Naive B cell (primary cell): ENCODE measurements around the gene ATP5MC2. TPM values are rescaled to one million over a fixed set of nuclear protein-coding genes. Genes with fewer than 3 reads are reported as not detected.
A peak's percentile ranks its signal among the peaks of the same experiment; 100 is the strongest.

Experiments
- ATAC-seq, 2 donors: fragments of 150-1000 bp; cut with Tn5 transposase; 2 replicates each; pipeline ENCODE4 v1.10.0; 2021; ENCODE audit warnings: low read depth in 2 of 2, mild to moderate bottlenecking in 2 of 2, moderate library complexity in 2 of 2
- DNase-seq: peaks from one replicate; pipeline ENCODE4 v3.0.0; 2022
- H3K27ac Mint-ChIP-seq, 6 donors: one replicate each; pipeline ENCODE4 v1.8.0; 2020 to 2022; ENCODE audit warnings: mild to moderate bottlenecking in 6 of 6, mixed read lengths in 6 of 6, moderate library complexity in 5 of 6, inconsistent platforms in 2 of 6
- H3K27me3 Mint-ChIP-seq, 3 donors: one replicate each; pipeline ENCODE4 v1.8.0; 2021 to 2022; ENCODE audit warnings: mixed read lengths in 3 of 3, mild to moderate bottlenecking in 1 of 3
- H3K36me3 Mint-ChIP-seq, 2 donors: one replicate each; pipeline ENCODE4 v1.8.0; 2020 to 2022; ENCODE audit warnings: mixed read lengths in 2 of 2, inconsistent platforms in 1 of 2, mild to moderate bottlenecking in 1 of 2
- H3K4me1 Mint-ChIP-seq, 3 donors: one replicate each; pipeline ENCODE4 v1.8.0; 2020 to 2022; ENCODE audit warnings: mixed read lengths in 3 of 3, inconsistent platforms in 1 of 3, mild to moderate bottlenecking in 1 of 3, moderate library complexity in 1 of 3
- H3K4me3 Mint-ChIP-seq, 8 donors: one replicate each; pipeline ENCODE4 v1.8.0; 2020 to 2022; ENCODE audit warnings: mild to moderate bottlenecking in 8 of 8, mixed read lengths in 8 of 8, moderate library complexity in 8 of 8, inconsistent platforms in 2 of 8
- H3K9me3 Mint-ChIP-seq, 7 donors: one replicate each; pipeline ENCODE4 v1.8.0; 2020 to 2022; ENCODE audit warnings: mixed read lengths in 7 of 7, mild to moderate bottlenecking in 5 of 7, inconsistent platforms in 2 of 7, moderate library complexity in 1 of 7
- polyA plus RNA-seq, 6 donors: library from polyadenylated mRNA; unstranded; fragments of 300-500 nt; fragmentation: Illumina TruSeq; gene quantifications; one replicate each; pipeline ENCODE4 v1.2.3, GENCODE V29; 2021; ENCODE audit warnings: low read depth in 6 of 6

ATP5MC2 gene
- polyA plus RNA-seq, 6 donors from 2014 or later, result 491 to 654 (median 582) TPM

GRCh38 chr12:53701518-53702264, 25.8 kb upstream of the ATP5MC2 start:
- H3K27ac Mint-ChIP-seq, result no peak overlapping the region
- H3K36me3 Mint-ChIP-seq, result no peaks in the 10 kb centered on the region
- ATAC-seq (peak; percentile 84 to 92), DNase-seq (peak; percentile 64)
- peaks cover 75 to 84% (median 81%) of the 10 kb centered on the region in 3 donors for H3K27me3 Mint-ChIP-seq
- no peaks in the 10 kb centered on the region for H3K9me3 Mint-ChIP-seq
- H3K4me1 Mint-ChIP-seq, result peaks cover 7 to 16% (median 11%) of the 10 kb centered on the region in 3 donors
- H3K4me3 Mint-ChIP-seq, result no peak overlapping the region

- Mint-ChIP-seq H3K36me3 (no peaks in the 10 kb centered on the region), H3K4me3 (no peak overlapping the region), H3K27ac (no peak overlapping the region), H3K9me3 (no peaks in the 10 kb centered on the region), H3K27me3 (peaks cover 77 to 84% (median 82%) of the 10 kb centered on the region in 3 donors), H3K4me1 (peaks cover 18 to 23% (median 23%) of the 10 kb centered on the region in 3 donors)
- no peak for ATAC-seq
- DNase-seq, result no peak
Measured at GRCh38 chr12:53700567-53700966, 24.7 kb upstream of the ATP5MC2 start.

GRCh38 chr12:53699678-53700025, 23.8 kb upstream of the ATP5MC2 start:
- no peak for ATAC-seq
- H3K9me3 Mint-ChIP-seq, result no peaks in the 10 kb centered on the region
- peaks cover 85 to 91% (median 88%) of the 10 kb centered on the region in 3 donors for H3K27me3 Mint-ChIP-seq
- no peak overlapping the region for H3K27ac Mint-ChIP-seq
- no peaks in the 10 kb centered on the region for H3K36me3 Mint-ChIP-seq
- DNase-seq, result no peak
- H3K4me1 Mint-ChIP-seq, result peaks cover 27 to 33% (median 30%) of the 10 kb centered on the region in 3 donors
- H3K4me3 Mint-ChIP-seq, result no peak overlapping the region

GRCh38 chr12:53698948-53699677, 23.2 kb upstream of the ATP5MC2 start:
- DNase-seq (no peak), ATAC-seq (no peak)
- peaks cover 85 to 91% (median 88%) of the 10 kb centered on the region in 3 donors for H3K27me3 Mint-ChIP-seq
- H3K9me3 Mint-ChIP-seq, result no peaks in the 10 kb centered on the region
- H3K4me1 Mint-ChIP-seq, result peaks cover 33 to 38% (median 35%) of the 10 kb centered on the region in 3 donors
- no peak overlapping the region for H3K27ac Mint-ChIP-seq
- peak overlapping the region in 1 of 8 donors; percentile 21 for H3K4me3 Mint-ChIP-seq
- H3K36me3 Mint-ChIP-seq, result peaks cover 0 to 3% of the 10 kb centered on the region in 2 donors

GRCh38 chr12:53696655-53697331, 20.9 kb upstream of the ATP5MC2 start:
- DNase-seq (no peak), ATAC-seq (no peak)
- H3K4me3 Mint-ChIP-seq, result peak overlapping the region; percentile 39 to 91 (median 82)
- H3K36me3 Mint-ChIP-seq, result peaks cover under 1 to 11% of the 10 kb centered on the region in 2 donors
- peaks cover 0 to under 1% (median 0%) of the 10 kb centered on the region in 7 donors for H3K9me3 Mint-ChIP-seq
- peaks cover 36 to 37% (median 37%) of the 10 kb centered on the region in 3 donors for H3K4me1 Mint-ChIP-seq
- H3K27me3 Mint-ChIP-seq, result peaks cover 83 to 90% (median 85%) of the 10 kb centered on the region in 3 donors
- H3K27ac Mint-ChIP-seq, result peak overlapping the region in 2 of 6 donors; percentile 39 to 56

- ATAC-seq (peak in 1 of 2 donors; percentile 24), DNase-seq (no peak)
- Mint-ChIP-seq H3K36me3 (peaks cover 4 to 16% of the 10 kb centered on the region in 2 donors), H3K27ac (peak overlapping the region in 2 of 6 donors; percentile 39 to 43), H3K9me3 (peaks cover 0 to 6% (median 0%) of the 10 kb centered on the region in 7 donors), H3K4me3 (peak overlapping the region; percentile 39 to 91 (median 78)), H3K27me3 (peaks cover 82 to 91% (median 86%) of the 10 kb centered on the region in 3 donors), H3K4me1 (peaks cover 34 to 36% (median 34%) of the 10 kb centered on the region in 3 donors)
Measured at GRCh38 chr12:53696285-53696654, 20.4 kb upstream of the ATP5MC2 start.

GRCh38 chr12:53695152-53696145, 19.6 kb upstream of the ATP5MC2 start:
- ATAC-seq (peak; percentile 62 to 63), DNase-seq (peak; percentile 25)
- H3K27ac Mint-ChIP-seq, result no peak overlapping the region
- peaks cover 0 to 7% (median 0%) of the 10 kb centered on the region in 7 donors for H3K9me3 Mint-ChIP-seq
- peak overlapping the region; percentile 54 to 93 (median 90) for H3K4me3 Mint-ChIP-seq
- H3K4me1 Mint-ChIP-seq, result peaks cover 34 to 36% (median 34%) of the 10 kb centered on the region in 3 donors
- H3K36me3 Mint-ChIP-seq, result peaks cover 4 to 16% of the 10 kb centered on the region in 2 donors
- H3K27me3 Mint-ChIP-seq, result peaks cover 74 to 98% (median 92%) of the 10 kb centered on the region in 3 donors

GRCh38 chr12:53694756-53695151, 18.9 kb upstream of the ATP5MC2 start:
- no peak for ATAC-seq
- Mint-ChIP-seq H3K36me3 (peaks cover 4 to 16% of the 10 kb centered on the region in 2 donors), H3K9me3 (peaks cover 0 to 7% (median 0%) of the 10 kb centered on the region in 7 donors), H3K4me3 (peak overlapping the region; percentile 54 to 93 (median 86)), H3K27me3 (peaks cover 70 to 95% (median 87%) of the 10 kb centered on the region in 3 donors), H3K4me1 (peaks cover 34 to 36% (median 34%) of the 10 kb centered on the region in 3 donors), H3K27ac (peak overlapping the region in 1 of 6 donors; percentile 46)
- DNase-seq, result no peak

GRCh38 chr12:53688134-53688533, 12.3 kb upstream of the ATP5MC2 start:
- Mint-ChIP-seq H3K4me1 (no peaks in the 10 kb centered on the region), H3K27me3 (peaks cover 32 to 42% (median 37%) of the 10 kb centered on the region in 3 donors), H3K4me3 (no peak overlapping the region), H3K36me3 (peaks cover 4 to 8% of the 10 kb centered on the region in 2 donors), H3K27ac (no peak overlapping the region), H3K9me3 (peaks cover 0 to 7% (median 0%) of the 10 kb centered on the region in 7 donors)
- DNase-seq (no peak), ATAC-seq (no peak)

- ATAC-seq (no peak), DNase-seq (no peak)
- H3K4me1 Mint-ChIP-seq, result no peaks in the 10 kb centered on the region
- no peak overlapping the region for H3K27ac Mint-ChIP-seq
- no peak overlapping the region for H3K4me3 Mint-ChIP-seq
- H3K9me3 Mint-ChIP-seq, result peaks cover 0 to 3% (median 0%) of the 10 kb centered on the region in 7 donors
- H3K36me3 Mint-ChIP-seq, result peaks cover 0 to 2% of the 10 kb centered on the region in 2 donors
- H3K27me3 Mint-ChIP-seq, result peaks cover 22 to 29% (median 24%) of the 10 kb centered on the region in 3 donors
Measured at GRCh38 chr12:53686436-53686835, 10.6 kb upstream of the ATP5MC2 start.

- peaks cover 14 to 24% (median 24%) of the 10 kb centered on the region in 3 donors for H3K27me3 Mint-ChIP-seq
- H3K4me3 Mint-ChIP-seq, result no peak overlapping the region
- no peak for ATAC-seq
- no peaks in the 10 kb centered on the region for H3K36me3 Mint-ChIP-seq
- H3K9me3 Mint-ChIP-seq, result peaks cover 0 to under 1% (median 0%) of the 10 kb centered on the region in 7 donors
- no peak overlapping the region for H3K27ac Mint-ChIP-seq
- DNase-seq, result no peak
- no peaks in the 10 kb centered on the region for H3K4me1 Mint-ChIP-seq
Measured at GRCh38 chr12:53684654-53685220, 8.9 kb upstream of the ATP5MC2 start.

GRCh38 chr12:53683983-53684382, 8.1 kb upstream of the ATP5MC2 start:
- peaks cover 20 to 29% (median 27%) of the 10 kb centered on the region in 3 donors for H3K27me3 Mint-ChIP-seq
- H3K36me3 Mint-ChIP-seq, result no peaks in the 10 kb centered on the region
- DNase-seq, result no peak
- no peaks in the 10 kb centered on the region for H3K9me3 Mint-ChIP-seq
- H3K27ac Mint-ChIP-seq, result no peak overlapping the region
- ATAC-seq, result no peak
- no peaks in the 10 kb centered on the region for H3K4me1 Mint-ChIP-seq
- H3K4me3 Mint-ChIP-seq, result no peak overlapping the region
